AG10803 (cell line): Measurements from ENCODE around the gene BABAM2.
A peak's percentile ranks its signal among the peaks of the same experiment; 100 is the strongest.

Experiments used
- DNase-seq: peaks from one replicate; pipeline ENCODE4 v3.0.0; 2010; ENCODE audit warnings: low read depth
- H3K4me3 ChIP-seq: 2 replicates; pipeline ENCODE4 v1.5.1; 2011; ENCODE audit warnings: mild to moderate bottlenecking, low read length, control low read depth
- TF ChIP-seq, protein P1 (sequence below): conservative IDR thresholded peaks from 2 replicates; pipeline ENCODE4 v1.5.1; 2011; ENCODE audit warnings: mild to moderate bottlenecking, low read length, control low read depth, inconsistent platforms

Gene BABAM2

DNA sequence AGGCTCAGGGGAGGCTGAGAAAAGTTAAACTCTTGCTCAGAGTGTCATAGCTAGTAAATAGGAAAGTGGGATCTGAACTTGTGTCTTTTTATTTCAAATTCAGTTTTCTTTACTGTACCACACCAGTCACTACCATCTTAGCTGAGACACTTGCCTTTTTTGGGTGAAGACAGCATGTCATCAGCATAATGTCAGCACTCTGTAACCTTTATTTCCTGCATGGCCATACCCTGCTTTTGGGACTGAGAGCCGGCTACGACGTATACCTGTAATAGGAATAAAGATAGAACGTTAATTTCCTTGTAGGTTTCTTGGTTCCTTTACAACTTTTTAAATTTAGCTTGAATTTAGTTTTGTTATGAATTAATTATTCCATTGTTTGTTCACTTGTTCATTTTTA lies 202.8 kb downstream of the BABAM2 start:
- no peak overlapping the region for H3K4me3 ChIP-seq
- TF ChIP-seq, protein P1, sequence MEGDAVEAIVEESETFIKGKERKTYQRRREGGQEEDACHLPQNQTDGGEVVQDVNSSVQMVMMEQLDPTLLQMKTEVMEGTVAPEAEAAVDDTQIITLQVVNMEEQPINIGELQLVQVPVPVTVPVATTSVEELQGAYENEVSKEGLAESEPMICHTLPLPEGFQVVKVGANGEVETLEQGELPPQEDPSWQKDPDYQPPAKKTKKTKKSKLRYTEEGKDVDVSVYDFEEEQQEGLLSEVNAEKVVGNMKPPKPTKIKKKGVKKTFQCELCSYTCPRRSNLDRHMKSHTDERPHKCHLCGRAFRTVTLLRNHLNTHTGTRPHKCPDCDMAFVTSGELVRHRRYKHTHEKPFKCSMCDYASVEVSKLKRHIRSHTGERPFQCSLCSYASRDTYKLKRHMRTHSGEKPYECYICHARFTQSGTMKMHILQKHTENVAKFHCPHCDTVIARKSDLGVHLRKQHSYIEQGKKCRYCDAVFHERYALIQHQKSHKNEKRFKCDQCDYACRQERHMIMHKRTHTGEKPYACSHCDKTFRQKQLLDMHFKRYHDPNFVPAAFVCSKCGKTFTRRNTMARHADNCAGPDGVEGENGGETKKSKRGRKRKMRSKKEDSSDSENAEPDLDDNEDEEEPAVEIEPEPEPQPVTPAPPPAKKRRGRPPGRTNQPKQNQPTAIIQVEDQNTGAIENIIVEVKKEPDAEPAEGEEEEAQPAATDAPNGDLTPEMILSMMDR = no peak
- no peak for DNase-seq

DNA sequence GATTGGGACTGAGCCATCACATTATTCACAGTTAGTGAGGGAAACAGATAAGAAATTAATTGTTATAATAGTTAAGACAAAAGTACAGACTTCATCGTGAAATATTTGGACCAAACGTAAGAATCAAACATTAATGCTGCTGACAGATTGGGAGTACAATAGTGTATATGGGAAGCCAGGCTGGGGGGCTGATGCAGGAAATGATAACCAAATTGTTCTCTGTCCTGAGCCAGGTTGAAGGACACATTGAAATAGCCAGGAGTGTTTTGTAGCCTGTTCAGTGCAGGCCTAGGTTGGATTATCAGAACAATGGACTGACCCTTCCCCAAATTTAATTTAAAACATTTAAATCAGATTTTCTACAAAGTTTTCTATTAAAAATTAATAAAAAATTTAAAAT lies 203.2 kb downstream of the BABAM2 start:
- no peak for DNase-seq
- TF ChIP-seq, protein P1 = no peak
- no peak overlapping the region for H3K4me3 ChIP-seq

DNA sequence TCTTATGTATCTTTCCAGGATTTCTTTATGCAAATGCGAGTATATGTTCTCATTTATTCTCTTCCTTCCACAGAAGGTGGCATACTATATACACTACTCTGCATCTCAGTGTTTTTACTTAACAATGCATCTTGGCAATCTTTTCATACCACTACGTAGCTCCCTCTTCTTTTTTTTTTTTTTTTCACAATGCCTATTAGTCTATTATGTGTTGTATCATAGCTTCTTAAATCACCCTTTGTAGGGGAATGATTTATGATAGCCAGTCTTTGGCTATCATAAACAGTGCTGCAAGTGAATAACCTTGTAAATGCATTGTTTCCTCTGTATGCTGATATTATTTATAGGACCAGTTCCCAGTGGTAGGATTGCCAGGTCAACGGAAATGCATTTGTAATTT lies 204.2 kb downstream of the BABAM2 start:
- TF ChIP-seq, protein P1 = no peak
- no peak overlapping the region for H3K4me3 ChIP-seq
- DNase-seq = no peak

DNA sequence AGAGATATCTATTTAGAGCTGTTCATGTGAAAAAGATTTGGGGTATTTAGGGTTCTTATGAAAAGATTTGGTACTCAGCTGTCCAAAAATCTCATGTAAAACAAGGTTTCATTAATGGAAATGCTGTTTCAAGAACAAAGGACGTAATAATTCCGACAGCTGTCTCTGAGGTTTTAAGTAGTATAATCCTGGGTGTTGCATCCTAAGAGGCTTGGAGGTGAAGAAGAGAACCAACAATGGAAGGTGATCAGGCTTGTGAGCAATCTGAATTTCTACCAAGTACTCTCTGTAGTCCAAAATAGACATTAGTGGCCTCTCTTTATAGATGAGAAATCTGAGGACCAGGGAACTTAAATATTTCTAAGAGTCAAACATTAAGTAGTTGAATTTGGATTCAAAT lies 205.1 kb downstream of the BABAM2 start:
- TF ChIP-seq, protein P1 = no peak

DNA sequence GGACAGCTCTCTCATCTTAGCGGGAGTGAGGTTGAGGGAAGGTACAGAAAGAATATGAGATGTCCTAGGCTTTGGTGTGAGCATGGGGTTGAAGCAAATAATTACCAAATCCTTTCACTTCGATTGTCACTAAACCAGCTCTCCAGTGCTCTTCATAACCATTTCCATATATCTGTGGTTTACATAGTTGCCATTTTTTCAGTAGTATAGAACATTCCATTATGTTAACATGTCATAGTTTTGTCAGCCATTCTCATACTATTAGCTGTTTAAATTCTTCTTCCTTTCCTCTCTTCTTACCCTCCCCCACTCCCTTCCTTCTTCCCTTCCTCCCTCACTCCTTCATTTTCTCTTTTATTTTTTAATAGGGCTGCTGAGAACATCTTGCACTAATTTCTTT lies 205.9 kb downstream of the BABAM2 start:
- H3K4me3 ChIP-seq = no peak overlapping the region
- TF ChIP-seq, protein P1 = no peak
- peak; percentile 59 for DNase-seq

More for the DNA sequence above, 205.1 kb downstream of the BABAM2 start:
- H3K4me3 ChIP-seq = no peak overlapping the region
- DNase-seq = no peak

DNA sequence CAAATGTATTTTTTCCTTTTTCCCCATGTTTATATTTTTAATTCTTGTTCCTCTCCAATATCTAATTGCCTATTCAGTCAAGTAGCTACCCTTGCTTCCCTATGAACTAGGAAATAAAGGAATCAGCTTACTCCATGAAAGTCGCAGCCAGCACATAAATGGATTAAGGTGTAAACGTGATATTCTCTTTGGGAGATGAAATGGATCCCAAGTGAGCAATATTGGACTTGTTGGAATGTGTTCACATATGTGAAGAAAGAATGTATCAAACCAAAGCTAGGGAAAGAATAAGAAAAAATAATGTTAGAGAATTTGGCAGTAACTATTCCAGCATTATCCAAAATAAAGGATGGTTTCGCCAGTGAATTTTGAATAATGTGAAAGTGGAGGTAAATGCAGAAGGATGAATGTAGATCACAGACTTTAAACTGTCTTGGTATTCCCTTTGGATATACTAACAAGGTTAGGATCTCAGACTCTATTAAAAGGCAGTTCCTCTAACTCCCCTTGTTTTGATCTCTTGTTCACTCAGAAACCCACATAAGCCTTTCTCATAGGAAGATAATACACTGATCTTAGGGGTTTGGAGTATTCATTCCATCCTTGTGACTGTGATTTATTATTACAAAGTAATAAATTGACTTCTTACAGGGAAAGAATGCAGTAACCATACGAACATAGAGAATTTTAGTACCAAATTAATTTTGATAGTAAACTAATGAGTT lies 208.1 kb downstream of the BABAM2 start:
- no peak overlapping the region for H3K4me3 ChIP-seq
- no peak for DNase-seq
- TF ChIP-seq, protein P1 = no peak

DNA sequence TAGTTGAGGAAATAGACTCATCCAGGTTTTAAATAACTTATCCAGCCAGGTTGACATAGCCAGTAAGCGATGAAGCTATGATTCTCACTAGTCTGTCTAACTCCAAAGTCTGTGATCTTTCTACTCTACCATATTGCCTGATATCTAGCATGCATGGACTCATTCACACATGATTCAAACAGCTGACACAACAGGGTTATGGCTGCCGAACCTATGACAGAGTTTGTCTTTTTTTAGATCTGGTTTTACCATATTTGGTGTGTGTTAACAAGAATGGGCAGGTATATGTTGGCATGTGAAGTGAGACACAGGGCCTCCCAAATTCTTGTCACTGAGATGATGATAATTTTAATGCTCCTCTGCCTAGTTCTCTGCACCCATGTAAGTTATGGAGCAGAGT lies 210.6 kb downstream of the BABAM2 start:
- no peak overlapping the region for H3K4me3 ChIP-seq
- DNase-seq = no peak
- TF ChIP-seq, protein P1 = no peak
